Type B pancreatic cell (in vitro differentiated cells): Measurements from ENCODE around the gene TMBIM6. TPM values are rescaled to one million over a fixed set of nuclear protein-coding genes. Genes with fewer than 3 reads are reported as not detected.
"Not testable (repeated sequence)": the region's sequence is repeated elsewhere in the genome, so short reads cannot be mapped to it uniquely, and the experiment has no call there.

Experiments
- DNase-seq: peaks from one replicate; pipeline ENCODE4 v3.0.0; 2021; ENCODE audit warnings: mixed read lengths; ENCODE audit not compliant: unreplicated experiment; ENCODE audit errors: extremely low spot score
- H3K27ac Mint-ChIP-seq: 2 replicates; pipeline ENCODE4 v1.8.0; 2021; ENCODE audit warnings: mild to moderate bottlenecking, mixed read lengths
- H3K27me3 Mint-ChIP-seq: 2 replicates; pipeline ENCODE4 v1.8.0; 2021; ENCODE audit warnings: mixed read lengths
- H3K36me3 Mint-ChIP-seq: 2 replicates; pipeline ENCODE4 v1.8.0; 2021; ENCODE audit warnings: mixed read lengths
- H3K4me1 Mint-ChIP-seq: one replicate; pipeline ENCODE4 v1.8.0; 2021; ENCODE audit warnings: mixed read lengths; ENCODE audit not compliant: unreplicated experiment
- H3K4me3 Mint-ChIP-seq: 2 replicates; pipeline ENCODE4 v1.8.0; 2021; ENCODE audit warnings: mild to moderate bottlenecking, mixed read lengths
- H3K9me3 Mint-ChIP-seq: 2 replicates; pipeline ENCODE4 v1.8.0; 2021; ENCODE audit warnings: mixed read lengths
- CTCF ChIP-seq: fragments of 200-600 bp; sonication (generic); conservative IDR thresholded peaks from 2 replicates; pipeline ENCODE4 v1.5.0; 2021; ENCODE audit warnings: antibody characterized with exemption, mild to moderate bottlenecking
- total RNA-seq: library from RNA; stranded (reverse); gene quantifications from 2 replicates; pipeline ENCODE4 v1.2.1, GENCODE V29; 2021; ENCODE audit warnings: low replicate concordance

TMBIM6 gene
- total RNA-seq, 1 donor from 2014 or later = 497 TPM

GRCh38 chr12:49777800-49778748, 36.7 kb downstream of the TMBIM6 start:
- H3K36me3 Mint-ChIP-seq = no peaks in the 10 kb centered on the region
- no peak for DNase-seq
- no peak overlapping the region for H3K27ac Mint-ChIP-seq
- no peak overlapping the region for H3K4me3 Mint-ChIP-seq
- peak; percentile 78 for TF ChIP-seq CTCF
- H3K9me3 Mint-ChIP-seq = no peaks in the 10 kb centered on the region
- H3K27me3 Mint-ChIP-seq = peaks cover 16% of the 10 kb centered on the region
- peaks cover 10% of the 10 kb centered on the region for H3K4me1 Mint-ChIP-seq

DNA sequence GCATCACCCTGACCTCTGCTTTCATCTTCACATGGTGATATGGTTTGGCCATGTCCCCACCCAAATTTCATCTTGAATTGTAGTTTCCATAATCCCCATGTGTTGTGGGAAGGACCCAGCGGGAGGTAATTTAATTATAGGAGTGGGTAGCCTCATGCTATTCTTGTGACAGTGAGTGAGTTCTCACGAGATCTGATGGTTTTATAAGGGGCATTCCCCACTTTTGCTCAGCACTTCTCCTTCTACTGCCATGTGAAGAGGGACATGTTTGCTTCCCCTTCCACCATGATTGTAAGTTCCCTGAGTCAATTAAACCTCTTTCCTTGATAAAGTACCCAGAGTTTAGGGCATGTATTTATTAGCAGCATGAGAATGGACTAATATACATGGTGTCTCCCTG, 38.2 kb downstream of the TMBIM6 start:
- DNase-seq = no peak
- H3K27ac Mint-ChIP-seq = no peak overlapping the region
- H3K27me3 Mint-ChIP-seq = peaks cover 18% of the 10 kb centered on the region
- TF ChIP-seq CTCF = no peak
- no peak overlapping the region for H3K4me3 Mint-ChIP-seq
- peaks cover 21% of the 10 kb centered on the region for H3K4me1 Mint-ChIP-seq
- no peaks in the 10 kb centered on the region for H3K9me3 Mint-ChIP-seq
- no peaks in the 10 kb centered on the region for H3K36me3 Mint-ChIP-seq

DNA sequence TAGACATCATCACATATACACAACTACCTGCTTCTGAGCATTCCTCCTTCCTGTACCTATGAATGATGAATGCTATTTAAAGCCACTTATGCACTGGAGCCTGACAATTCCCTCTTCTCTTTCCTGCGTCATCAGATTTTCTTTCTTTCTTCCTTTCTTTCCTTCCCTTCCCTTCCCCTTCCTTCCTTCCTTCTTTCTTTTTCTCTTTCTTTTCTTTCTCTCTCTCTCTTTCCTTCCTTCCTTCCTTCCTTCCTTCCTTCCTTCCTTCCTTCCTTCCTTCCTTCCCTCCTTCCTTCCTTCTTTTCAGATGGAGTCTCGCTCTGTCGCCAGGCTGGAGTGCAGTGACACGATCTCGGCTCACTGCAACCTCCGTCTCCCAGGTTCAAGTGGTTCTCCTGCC, 39.6 kb downstream of the TMBIM6 start:
- H3K9me3 Mint-ChIP-seq, H3K36me3 Mint-ChIP-seq, H3K4me3 Mint-ChIP-seq, DNase-seq, H3K27ac Mint-ChIP-seq: not testable (repeated sequence)
- Mint-ChIP-seq H3K4me1 (peaks cover 21% of the 10 kb centered on the region), H3K27me3 (peaks cover 18% of the 10 kb centered on the region)

DNA sequence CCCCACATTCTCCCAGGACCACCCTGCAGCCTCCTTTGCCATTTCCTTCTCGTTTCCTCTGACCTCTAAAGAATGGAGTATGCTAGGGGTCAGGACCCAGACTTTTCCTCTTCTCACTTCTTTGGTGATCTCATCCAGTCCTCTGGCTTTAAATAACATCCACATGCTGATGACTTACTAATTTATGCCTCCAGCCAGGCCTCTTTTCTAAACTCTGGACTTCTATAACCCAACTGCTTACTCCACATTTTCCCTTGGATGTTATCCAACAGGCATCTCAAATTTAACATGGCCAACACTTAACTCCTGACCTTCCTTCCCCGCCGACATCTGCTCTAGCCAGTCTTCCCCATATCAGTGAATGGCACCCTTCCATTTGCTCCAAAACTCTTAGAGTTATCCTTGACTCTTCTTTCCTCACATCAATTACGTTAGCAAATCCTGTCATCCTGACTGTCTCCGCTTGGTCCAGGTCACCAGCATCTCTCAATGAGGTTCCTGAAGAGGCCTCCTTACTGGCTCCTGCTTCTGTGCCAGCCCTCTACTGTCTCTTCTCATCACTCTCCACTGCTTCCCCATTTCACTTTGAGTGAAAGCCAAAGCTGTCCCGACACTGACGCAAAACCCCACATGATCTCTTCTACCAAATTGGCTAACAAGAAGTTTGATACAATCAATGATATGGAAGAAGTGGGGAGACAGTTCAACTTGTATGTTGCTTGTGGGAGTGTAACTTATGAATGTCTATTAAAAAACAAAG, 42.7 kb downstream of the TMBIM6 start:
- no peak overlapping the region for H3K27ac Mint-ChIP-seq
- H3K27me3 Mint-ChIP-seq = peaks cover 14% of the 10 kb centered on the region
- no peak overlapping the region for H3K4me3 Mint-ChIP-seq
- no peak for TF ChIP-seq CTCF
- H3K36me3 Mint-ChIP-seq = peaks cover 5% of the 10 kb centered on the region
- H3K9me3 Mint-ChIP-seq = peaks cover 3% of the 10 kb centered on the region
- peaks cover 11% of the 10 kb centered on the region for H3K4me1 Mint-ChIP-seq
- DNase-seq = no peak

DNA sequence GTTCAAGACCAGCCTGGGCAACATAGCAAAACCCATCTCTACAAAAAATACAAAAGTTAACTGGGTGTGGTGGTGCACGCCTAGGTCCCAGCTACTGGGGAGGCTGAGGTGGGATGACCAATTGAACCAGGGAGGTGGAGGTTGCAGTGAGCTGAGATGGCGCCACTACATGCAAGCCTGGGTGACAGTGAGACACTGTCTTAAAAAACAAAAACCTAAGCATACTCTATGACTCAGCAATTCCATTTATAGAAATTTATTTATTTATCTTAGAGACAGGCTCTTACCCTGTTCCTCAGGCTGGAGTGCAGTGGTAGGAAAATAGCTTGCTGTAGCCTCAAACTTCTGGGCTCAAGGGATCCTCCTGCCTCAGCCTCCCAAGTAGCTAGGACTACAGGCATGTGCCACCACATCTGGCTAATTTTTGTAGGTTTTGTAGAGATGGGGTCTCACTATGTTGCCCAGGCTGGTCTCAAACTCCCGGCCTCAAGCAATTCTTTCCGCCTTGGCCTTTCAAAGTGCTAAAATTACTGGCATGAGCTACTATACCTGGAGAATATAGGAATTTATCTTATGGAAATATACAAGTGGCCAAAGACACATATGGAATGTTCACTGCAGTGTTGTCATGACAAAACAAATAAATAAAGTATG, 43.5 kb downstream of the TMBIM6 start:
- peaks cover 5% of the 10 kb centered on the region for H3K36me3 Mint-ChIP-seq
- H3K27ac Mint-ChIP-seq = no peak overlapping the region
- peaks cover 12% of the 10 kb centered on the region for H3K27me3 Mint-ChIP-seq
- no peak for DNase-seq
- peaks cover 3% of the 10 kb centered on the region for H3K9me3 Mint-ChIP-seq
- TF ChIP-seq CTCF = no peak
- H3K4me1 Mint-ChIP-seq = peaks cover 11% of the 10 kb centered on the region
- no peak overlapping the region for H3K4me3 Mint-ChIP-seq
